GM23338 (cell line): ENCODE measurements around the gene MSH4. TPM values are rescaled to one million over a fixed set of nuclear protein-coding genes. Genes with fewer than 3 reads are reported as not detected.
"Not testable (repeated sequence)": the region's sequence is repeated elsewhere in the genome, so short reads cannot be mapped to it uniquely, and the experiment has no call there.

Source experiments
- ATAC-seq: fragments of 200-7000 bp; cut with Tn5 transposase; 3 replicates; pipeline ENCODE4 v1.9.1; 2020
- DNase-seq: peaks from one replicate; pipeline ENCODE4 v3.0.0-alpha.2; 2015; ENCODE audit warnings: low spot score
- H2AFZ ChIP-seq: fragments of 200-600 bp; sonication (generic); 2 replicates; pipeline ENCODE4 v1.8.0; 2016; ENCODE audit warnings: antibody characterized with exemption, mild to moderate bottlenecking, moderate library complexity
- H3F3A ChIP-seq: fragments of 200-600 bp; sonication (generic); replicated peaks from 2 replicates; pipeline ENCODE4 v1.8.0; 2017; ENCODE audit warnings: antibody characterized with exemption, mixed run types, low read depth
- H3K27ac ChIP-seq: fragments of 200-600 bp; sonication (generic); 2 replicates; pipeline ENCODE4 v1.6.1; 2016; ENCODE audit warnings: low read depth
- H3K27me3 ChIP-seq: fragments of 200-600 bp; sonication (generic); 2 replicates; pipeline ENCODE4 v1.8.0; 2016; ENCODE audit warnings: mild to moderate bottlenecking, mixed run types, moderate library complexity; ENCODE audit not compliant: insufficient read depth
- H3K36me3 ChIP-seq: fragments of 200-600 bp; sonication (generic); 2 replicates; pipeline ENCODE4 v1.8.0; 2016; ENCODE audit warnings: mild to moderate bottlenecking; ENCODE audit not compliant: insufficient read depth
- H3K4me1 ChIP-seq: fragments of 200-600 bp; sonication (generic); 2 replicates; pipeline ENCODE4 v1.8.0; 2016; ENCODE audit warnings: mild to moderate bottlenecking, moderate library complexity; ENCODE audit not compliant: insufficient read depth
- H3K4me2 ChIP-seq: fragments of 200-600 bp; sonication (generic); 2 replicates; pipeline ENCODE4 v1.7.1; 2017; ENCODE audit warnings: mixed run types
- H3K4me3 ChIP-seq: fragments of 200-600 bp; sonication (generic); 2 replicates; pipeline ENCODE4 v1.6.1; 2016; ENCODE audit warnings: mixed run types
- H3K79me2 ChIP-seq: fragments of 200-600 bp; sonication (generic); replicated peaks from 2 replicates; pipeline ENCODE4 v1.8.0; 2017; ENCODE audit warnings: mild to moderate bottlenecking; ENCODE audit not compliant: insufficient read depth
- H3K9me2 ChIP-seq: fragments of 200-600 bp; sonication (generic); 2 replicates; pipeline ENCODE4 v1.8.0; 2017; ENCODE audit not compliant: insufficient read depth
- H4K20me1 ChIP-seq: fragments of 200-600 bp; sonication (generic); replicated peaks from 2 replicates; pipeline ENCODE4 v1.8.0; 2017; ENCODE audit warnings: mild to moderate bottlenecking; ENCODE audit not compliant: insufficient read depth
- H3K27ac Mint-ChIP-seq: 2 replicates; pipeline ENCODE4 v1.8.0; 2020; ENCODE audit warnings: inconsistent platforms, mild to moderate bottlenecking, moderate library complexity, mixed read lengths
- H3K27me3 Mint-ChIP-seq: 3 replicates; pipeline ENCODE4 v1.8.0; 2022; ENCODE audit warnings: low read depth, mild to moderate bottlenecking, moderate library complexity, mixed read lengths, inconsistent platforms; ENCODE audit not compliant: insufficient read depth, poor library complexity
- H3K36me3 Mint-ChIP-seq: 3 replicates; pipeline ENCODE4 v1.8.0; 2021; ENCODE audit warnings: low read depth, mild to moderate bottlenecking, inconsistent platforms, moderate library complexity, mixed read lengths
- H3K4me1 Mint-ChIP-seq: 3 replicates; pipeline ENCODE4 v1.8.0; 2020; ENCODE audit warnings: mild to moderate bottlenecking, inconsistent platforms, mixed read lengths
- H3K4me3 Mint-ChIP-seq: 3 replicates; pipeline ENCODE4 v1.8.0; 2021; ENCODE audit warnings: moderate library complexity, mild to moderate bottlenecking, inconsistent platforms, mixed read lengths
- H3K9me3 Mint-ChIP-seq: 3 replicates; pipeline ENCODE4 v1.8.0; 2020; ENCODE audit warnings: moderate library complexity, mild to moderate bottlenecking, inconsistent platforms, mixed read lengths
- CREB1 ChIP-seq: fragments of 250-450 bp; sonication (Bioruptor Pico); IDR thresholded peaks from 2 replicates; pipeline ENCODE4 v1.5.0; 2020; ENCODE audit warnings: low read depth, mild to moderate bottlenecking, moderate library complexity
- EZH2 ChIP-seq: fragments of 200-600 bp; sonication (generic); IDR thresholded peaks from one replicate; pipeline ENCODE4 v1.8.0; 2017; ENCODE audit warnings: antibody characterized with exemption, mild to moderate bottlenecking, low read depth; ENCODE audit not compliant: unreplicated experiment
- EZH2phosphoT487 ChIP-seq: fragments of 200-600 bp; sonication (generic); IDR thresholded peaks from one replicate; pipeline ENCODE4 v1.8.1; 2018; ENCODE audit warnings: antibody characterized with exemption; ENCODE audit not compliant: unreplicated experiment
- JUNB ChIP-seq: IDR thresholded peaks from one replicate; pipeline ENCODE4 v1.6.1; 2016; ENCODE audit warnings: antibody characterized with exemption; ENCODE audit not compliant: unreplicated experiment
- STAT1 ChIP-seq: IDR thresholded peaks from one replicate; pipeline ENCODE4 v1.6.1; 2016; ENCODE audit warnings: antibody characterized with exemption; ENCODE audit not compliant: unreplicated experiment
- ZNF114 ChIP-seq: fragments of 250-450 bp; sonication (Bioruptor Pico); IDR thresholded peaks from 2 replicates; pipeline ENCODE4 v1.5.0; 2020; ENCODE audit warnings: mild to moderate bottlenecking, moderate library complexity
- ZNF331 ChIP-seq: fragments of 250-450 bp; sonication (Bioruptor Pico); IDR thresholded peaks from 2 replicates; pipeline ENCODE4 v1.5.0; 2020; ENCODE audit warnings: low read depth, mild to moderate bottlenecking, moderate library complexity
- polyA plus RNA-seq: library from polyadenylated mRNA; unstranded; fragments of >200 nt; fragmentation: Nextera tagmentation; extraction: Ambion mirVana; gene quantifications from 2 replicates; pipeline ENCODE4 v1.2.1, GENCODE V29; 2016
- total RNA-seq: library from RNA; depleted of rRNA; stranded (reverse); fragments of >200 nt; shearing (Covaris generic); gene quantifications from 2 replicates; pipeline ENCODE4 v1.2.3, GENCODE V29; 2014
- TF ChIP-seq, protein P1 (sequence below): IDR thresholded peaks from one replicate; pipeline ENCODE4 v1.6.1; 2018; ENCODE audit warnings: antibody characterized with exemption; ENCODE audit not compliant: unreplicated experiment
- TF ChIP-seq, protein P2 (sequence below): IDR thresholded peaks from 2 replicates; pipeline ENCODE4 v1.6.1; 2016; ENCODE audit warnings: antibody characterized with exemption
- TF ChIP-seq, protein P3 (sequence below), 2 experiments: fragments of 200-600 bp in 1 of 2; sonication (generic) in 1 of 2; conservative IDR thresholded peaks; 2 replicates each; pipeline versions ENCODE4 v1.5.1 to v1.6.1; 2016 to 2017; ENCODE audit warnings: antibody characterized with exemption in 2 of 2, low read depth in 2 of 2, mild to moderate bottlenecking in 2 of 2, moderate library complexity in 1 of 2

MSH4 gene
- total and polyA plus RNA-seq, 2 experiments from 2014 or later, result 0.10 to 0.24 TPM

DNA sequence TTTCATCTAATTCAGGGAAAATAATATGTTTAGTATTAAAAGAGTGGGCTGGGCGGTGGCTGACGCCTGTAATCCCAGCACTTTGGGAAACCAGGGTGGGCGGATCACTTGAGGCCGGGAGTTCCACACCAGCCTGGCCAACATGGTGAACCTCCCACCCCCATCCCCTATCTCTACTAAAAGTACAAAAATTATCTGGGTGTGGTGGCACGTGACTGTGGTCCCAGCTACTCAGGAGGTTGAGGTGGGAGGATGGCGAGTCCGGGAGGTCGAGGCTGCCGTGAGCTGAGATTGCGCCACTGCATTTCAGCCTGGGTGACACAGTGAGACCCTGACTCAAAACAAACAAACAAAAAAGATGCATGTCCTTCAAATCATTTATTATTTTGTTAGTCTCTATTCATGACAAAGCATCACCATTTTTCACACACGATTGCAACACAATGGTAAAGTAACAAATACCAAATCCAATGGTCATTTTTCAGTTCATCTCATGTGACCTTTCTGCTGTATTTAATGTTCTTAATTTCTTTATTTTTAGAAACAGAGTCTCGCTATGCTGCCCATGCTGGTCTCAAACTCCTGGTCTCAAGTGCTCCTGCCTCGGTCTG lies 1.0 kb downstream of the MSH4 start (continued):
- TF ChIP-seq, protein P1, sequence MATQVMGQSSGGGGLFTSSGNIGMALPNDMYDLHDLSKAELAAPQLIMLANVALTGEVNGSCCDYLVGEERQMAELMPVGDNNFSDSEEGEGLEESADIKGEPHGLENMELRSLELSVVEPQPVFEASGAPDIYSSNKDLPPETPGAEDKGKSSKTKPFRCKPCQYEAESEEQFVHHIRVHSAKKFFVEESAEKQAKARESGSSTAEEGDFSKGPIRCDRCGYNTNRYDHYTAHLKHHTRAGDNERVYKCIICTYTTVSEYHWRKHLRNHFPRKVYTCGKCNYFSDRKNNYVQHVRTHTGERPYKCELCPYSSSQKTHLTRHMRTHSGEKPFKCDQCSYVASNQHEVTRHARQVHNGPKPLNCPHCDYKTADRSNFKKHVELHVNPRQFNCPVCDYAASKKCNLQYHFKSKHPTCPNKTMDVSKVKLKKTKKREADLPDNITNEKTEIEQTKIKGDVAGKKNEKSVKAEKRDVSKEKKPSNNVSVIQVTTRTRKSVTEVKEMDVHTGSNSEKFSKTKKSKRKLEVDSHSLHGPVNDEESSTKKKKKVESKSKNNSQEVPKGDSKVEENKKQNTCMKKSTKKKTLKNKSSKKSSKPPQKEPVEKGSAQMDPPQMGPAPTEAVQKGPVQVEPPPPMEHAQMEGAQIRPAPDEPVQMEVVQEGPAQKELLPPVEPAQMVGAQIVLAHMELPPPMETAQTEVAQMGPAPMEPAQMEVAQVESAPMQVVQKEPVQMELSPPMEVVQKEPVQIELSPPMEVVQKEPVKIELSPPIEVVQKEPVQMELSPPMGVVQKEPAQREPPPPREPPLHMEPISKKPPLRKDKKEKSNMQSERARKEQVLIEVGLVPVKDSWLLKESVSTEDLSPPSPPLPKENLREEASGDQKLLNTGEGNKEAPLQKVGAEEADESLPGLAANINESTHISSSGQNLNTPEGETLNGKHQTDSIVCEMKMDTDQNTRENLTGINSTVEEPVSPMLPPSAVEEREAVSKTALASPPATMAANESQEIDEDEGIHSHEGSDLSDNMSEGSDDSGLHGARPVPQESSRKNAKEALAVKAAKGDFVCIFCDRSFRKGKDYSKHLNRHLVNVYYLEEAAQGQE, result no peak
- TF ChIP-seq CREB1 (CRISPR knock-in tag) (no peak), EZH2 (no peak), STAT1 (no peak), EZH2phosphoT487 (no peak), ZNF331 (CRISPR knock-in tag) (no peak), JUNB (no peak)
- TF ChIP-seq, protein P2, sequence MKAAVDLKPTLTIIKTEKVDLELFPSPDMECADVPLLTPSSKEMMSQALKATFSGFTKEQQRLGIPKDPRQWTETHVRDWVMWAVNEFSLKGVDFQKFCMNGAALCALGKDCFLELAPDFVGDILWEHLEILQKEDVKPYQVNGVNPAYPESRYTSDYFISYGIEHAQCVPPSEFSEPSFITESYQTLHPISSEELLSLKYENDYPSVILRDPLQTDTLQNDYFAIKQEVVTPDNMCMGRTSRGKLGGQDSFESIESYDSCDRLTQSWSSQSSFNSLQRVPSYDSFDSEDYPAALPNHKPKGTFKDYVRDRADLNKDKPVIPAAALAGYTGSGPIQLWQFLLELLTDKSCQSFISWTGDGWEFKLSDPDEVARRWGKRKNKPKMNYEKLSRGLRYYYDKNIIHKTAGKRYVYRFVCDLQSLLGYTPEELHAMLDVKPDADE, result no peak

DNA sequence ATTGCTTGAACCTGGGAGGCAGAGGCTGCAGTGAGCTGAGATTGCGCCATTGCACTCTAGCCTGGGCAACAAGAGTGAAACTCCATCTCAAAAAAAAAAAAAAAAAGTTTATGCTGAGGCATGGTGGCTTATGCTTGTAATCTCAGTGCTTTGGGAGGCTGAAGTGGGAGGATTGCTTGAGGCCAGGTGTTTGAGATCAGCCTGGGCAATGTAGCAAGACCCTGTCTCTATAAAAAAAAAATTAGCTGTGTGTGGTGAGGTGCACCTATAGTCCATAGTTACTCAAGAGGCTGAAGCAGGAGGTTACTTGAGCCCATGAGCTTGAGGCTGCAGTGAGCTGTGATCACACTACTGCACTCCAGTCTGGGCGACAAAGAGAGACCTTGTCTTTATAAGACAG lies 4.8 kb downstream of the MSH4 start:
- ATAC-seq, H4K20me1 ChIP-seq, H3K27me3 ChIP-seq, H3K9me3 Mint-ChIP-seq, H3K9me2 ChIP-seq, H3K4me3 ChIP-seq, H2AFZ ChIP-seq, H3K27ac Mint-ChIP-seq, H3K79me2 ChIP-seq, H3K27me3 Mint-ChIP-seq, DNase-seq, H3K4me2 ChIP-seq, H3K4me3 Mint-ChIP-seq, H3K4me1 Mint-ChIP-seq, H3K36me3 ChIP-seq, H3K4me1 ChIP-seq, H3F3A ChIP-seq, H3K27ac ChIP-seq: not testable (repeated sequence)
- H3K36me3 Mint-ChIP-seq, result peaks cover 26% of the 10 kb centered on the region; the same call in 2 of the 3 replicates

DNA sequence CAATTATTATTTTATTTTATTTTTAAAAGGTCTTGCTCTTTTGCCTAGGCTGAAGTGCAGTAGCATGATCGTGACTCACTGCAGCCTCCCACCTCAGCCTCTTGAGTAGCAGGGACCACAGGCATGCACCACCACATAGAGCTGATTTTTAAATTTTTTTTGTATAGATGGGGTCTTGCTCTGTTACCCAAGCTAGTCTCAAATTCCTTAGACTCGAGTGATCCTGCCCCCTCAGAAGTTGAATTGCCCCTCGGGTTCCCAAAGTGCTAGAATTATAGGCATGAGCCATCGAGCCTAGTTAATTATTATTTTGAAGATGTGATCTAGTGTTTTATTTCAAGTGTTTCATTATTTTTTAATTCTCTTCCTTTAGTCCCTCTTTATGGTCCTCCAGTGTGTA lies 12.2 kb downstream of the MSH4 start:
- H3K4me2 ChIP-seq, result no peak overlapping the region
- no peaks in the 10 kb centered on the region for H3F3A ChIP-seq
- Mint-ChIP-seq H3K4me3 (no peak overlapping the region), H3K36me3 (no peaks in the 10 kb centered on the region), H3K27me3 (no peaks in the 10 kb centered on the region), H3K4me1 (no peaks in the 10 kb centered on the region), H3K27ac (no peak overlapping the region), H3K9me3 (no peaks in the 10 kb centered on the region)
- H3K27ac ChIP-seq, result no peak overlapping the region
- no peaks in the 10 kb centered on the region for H3K9me2 ChIP-seq
- DNase-seq, result no peak
- no peaks in the 10 kb centered on the region for H3K79me2 ChIP-seq
- no peak for ATAC-seq
- no peaks in the 10 kb centered on the region for H4K20me1 ChIP-seq
- H3K4me3 ChIP-seq, result no peak overlapping the region
- H3K36me3 ChIP-seq, result no peaks in the 10 kb centered on the region
- no peaks in the 10 kb centered on the region for H3K4me1 ChIP-seq
- no peaks in the 10 kb centered on the region for H3K27me3 ChIP-seq
- H2AFZ ChIP-seq, result no peak overlapping the region
- no peak for TF ChIP-seq ZNF331 (CRISPR knock-in tag)
- TF ChIP-seq STAT1, result no peak
- TF ChIP-seq EZH2, result no peak
- TF ChIP-seq, protein P1, result no peak
- TF ChIP-seq, protein P2, result no peak
- TF ChIP-seq, protein P3, sequence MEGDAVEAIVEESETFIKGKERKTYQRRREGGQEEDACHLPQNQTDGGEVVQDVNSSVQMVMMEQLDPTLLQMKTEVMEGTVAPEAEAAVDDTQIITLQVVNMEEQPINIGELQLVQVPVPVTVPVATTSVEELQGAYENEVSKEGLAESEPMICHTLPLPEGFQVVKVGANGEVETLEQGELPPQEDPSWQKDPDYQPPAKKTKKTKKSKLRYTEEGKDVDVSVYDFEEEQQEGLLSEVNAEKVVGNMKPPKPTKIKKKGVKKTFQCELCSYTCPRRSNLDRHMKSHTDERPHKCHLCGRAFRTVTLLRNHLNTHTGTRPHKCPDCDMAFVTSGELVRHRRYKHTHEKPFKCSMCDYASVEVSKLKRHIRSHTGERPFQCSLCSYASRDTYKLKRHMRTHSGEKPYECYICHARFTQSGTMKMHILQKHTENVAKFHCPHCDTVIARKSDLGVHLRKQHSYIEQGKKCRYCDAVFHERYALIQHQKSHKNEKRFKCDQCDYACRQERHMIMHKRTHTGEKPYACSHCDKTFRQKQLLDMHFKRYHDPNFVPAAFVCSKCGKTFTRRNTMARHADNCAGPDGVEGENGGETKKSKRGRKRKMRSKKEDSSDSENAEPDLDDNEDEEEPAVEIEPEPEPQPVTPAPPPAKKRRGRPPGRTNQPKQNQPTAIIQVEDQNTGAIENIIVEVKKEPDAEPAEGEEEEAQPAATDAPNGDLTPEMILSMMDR (conservative IDR thresholded peaks at IDR 0.05; ENCODE audit: low read depth in 2 of 2), result no peak
- TF ChIP-seq ZNF114 (CRISPR knock-in tag), result no peak
- no peak for TF ChIP-seq JUNB
